Dendritic cell treated with granulocyte-macrophage colony-stimulating factor and Interleukin-4, amounts not matched to agents 40 ng/mL and 50 ng/mL, for 4 days (primary cell): ENCODE results near the gene AEBP1.

ENCODE experiments used
- H3K27ac Mint-ChIP-seq: one replicate; pipeline ENCODE4 v1.8.0; 2022; ENCODE audit warnings: mild to moderate bottlenecking, mixed read lengths
- H3K27me3 Mint-ChIP-seq: one replicate; pipeline ENCODE4 v1.8.0; 2022; ENCODE audit warnings: mild to moderate bottlenecking, mixed read lengths
- H3K36me3 Mint-ChIP-seq: one replicate; pipeline ENCODE4 v1.8.0; 2022; ENCODE audit warnings: low read depth, mixed read lengths
- H3K4me1 Mint-ChIP-seq: one replicate; pipeline ENCODE4 v1.8.0; 2022; ENCODE audit warnings: low read depth, mixed read lengths
- H3K4me3 Mint-ChIP-seq: one replicate; pipeline ENCODE4 v1.8.0; 2022; ENCODE audit warnings: mild to moderate bottlenecking, moderate library complexity, mixed read lengths
- H3K9me3 Mint-ChIP-seq: one replicate; pipeline ENCODE4 v1.8.0; 2022; ENCODE audit warnings: mixed read lengths
- intact Hi-C: fragments of 100-400 bp; cut with micrococcal nuclease; formaldehyde crosslinking; loops from one replicate; pipeline ENCODE4 v1.15.0; 2022

AEBP1 gene

GRCh38 chr7:44158873-44159631 is 54.9 kb downstream of the AEBP1 start:
- Mint-ChIP-seq H3K9me3 (peaks cover 3% of the 10 kb centered on the region), H3K27me3 (peaks cover 5% of the 10 kb centered on the region), H3K4me1 (no peaks in the 10 kb centered on the region), H3K27ac (no peak overlapping the region), H3K36me3 (no peaks in the 10 kb centered on the region), H3K4me3 (no peak overlapping the region)
- intact Hi-C loops, result no loop called here

DNA sequence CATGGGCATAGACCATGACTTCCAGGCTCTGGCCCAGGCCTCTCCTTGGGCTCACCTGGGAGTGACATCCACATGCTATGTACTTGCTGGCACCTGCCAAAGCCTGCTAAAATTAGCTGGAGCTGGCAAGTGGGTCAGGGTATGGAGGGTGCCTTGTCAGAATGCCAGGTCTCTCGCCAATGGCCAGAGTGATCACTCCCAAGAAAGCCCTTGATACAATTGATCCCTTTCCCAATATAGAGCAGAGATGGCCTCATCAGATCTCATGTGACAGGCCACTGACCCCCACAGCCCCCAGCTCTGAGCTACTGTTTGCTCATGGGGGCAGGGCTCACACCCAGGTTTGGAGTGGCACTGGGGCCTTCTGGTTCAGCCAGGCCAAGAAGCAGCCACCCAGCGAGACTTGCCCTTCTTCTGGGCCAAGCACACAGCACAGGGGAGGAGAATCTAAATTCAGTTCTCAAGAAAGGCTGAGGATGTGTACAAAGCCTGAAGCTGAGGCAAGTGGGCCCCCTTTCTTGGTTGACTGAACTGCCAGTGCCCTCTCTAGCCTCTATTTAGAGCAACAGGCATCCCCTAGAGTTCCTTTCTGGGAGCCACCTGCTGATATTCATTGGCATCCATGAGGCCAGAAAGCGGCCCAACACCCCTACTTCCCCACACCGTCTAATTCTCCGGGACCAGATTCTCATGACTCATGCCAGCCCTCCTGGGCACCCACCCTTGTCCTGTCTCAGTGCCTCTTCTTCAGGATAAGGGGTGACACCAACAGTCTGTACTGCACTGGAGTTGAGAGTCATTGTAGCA is 55.9 kb downstream of the AEBP1 start:
- Mint-ChIP-seq H3K27me3 (peaks cover 13% of the 10 kb centered on the region), H3K36me3 (no peaks in the 10 kb centered on the region), H3K4me3 (no peak overlapping the region), H3K27ac (no peak overlapping the region), H3K4me1 (no peaks in the 10 kb centered on the region), H3K9me3 (peaks cover 12% of the 10 kb centered on the region)
- intact Hi-C loops, result no loop called here

DNA sequence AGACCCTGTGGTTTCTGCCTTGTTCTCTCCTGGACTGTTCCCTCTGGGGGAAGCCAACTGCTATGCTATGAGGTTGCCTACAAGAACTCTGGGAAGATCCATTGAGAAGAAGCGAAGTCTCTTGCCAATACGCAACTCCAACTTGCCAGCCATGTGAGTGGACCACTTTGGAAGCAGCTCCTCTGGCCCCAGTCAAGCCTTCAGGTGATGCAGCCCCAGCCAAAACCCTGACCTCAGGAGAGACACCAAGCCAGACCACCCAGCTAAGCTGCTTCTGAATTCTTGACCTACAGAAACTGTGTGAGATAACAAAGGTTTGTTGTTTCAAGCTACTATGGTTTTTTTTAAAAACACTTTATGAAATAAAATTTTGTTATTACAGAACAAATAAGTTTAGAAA is 57.2 kb downstream of the AEBP1 start:
- no peak overlapping the region for H3K4me3 Mint-ChIP-seq
- intact Hi-C loops, result no loop called here
- peaks cover 16% of the 10 kb centered on the region for H3K27me3 Mint-ChIP-seq

DNA sequence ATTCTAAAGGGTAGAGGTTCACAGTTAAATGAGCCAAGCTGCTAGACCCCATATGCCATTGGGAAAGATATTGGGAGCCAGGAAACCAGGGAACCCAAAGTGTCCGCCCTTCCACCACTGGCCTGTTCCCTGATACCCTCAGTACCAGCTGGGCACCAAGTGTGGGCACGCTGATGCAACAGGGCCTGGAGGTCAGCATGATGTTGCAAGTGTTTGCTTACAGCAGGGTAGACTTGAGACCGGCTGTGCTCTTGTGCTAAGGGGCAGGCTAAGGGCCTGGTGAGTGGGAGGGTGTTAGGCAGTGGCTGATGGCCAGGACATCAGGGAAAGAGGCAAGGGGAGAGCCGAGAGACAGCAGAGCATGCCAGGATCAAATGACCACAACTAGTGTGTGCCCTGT is 58.0 kb downstream of the AEBP1 start:
- intact Hi-C loops, result no loop called here
- Mint-ChIP-seq H3K27ac (no peak overlapping the region), H3K9me3 (peaks cover 12% of the 10 kb centered on the region), H3K27me3 (peaks cover 16% of the 10 kb centered on the region), H3K36me3 (no peaks in the 10 kb centered on the region), H3K4me1 (no peaks in the 10 kb centered on the region), H3K4me3 (no peak overlapping the region)

More for the DNA sequence above, 57.2 kb downstream of the AEBP1 start:
- H3K9me3 Mint-ChIP-seq, result peaks cover 12% of the 10 kb centered on the region
- no peaks in the 10 kb centered on the region for H3K36me3 Mint-ChIP-seq
- H3K27ac Mint-ChIP-seq, result no peak overlapping the region
- no peaks in the 10 kb centered on the region for H3K4me1 Mint-ChIP-seq

- peaks cover 7% of the 10 kb centered on the region for H3K4me1 Mint-ChIP-seq
- no peak overlapping the region for H3K4me3 Mint-ChIP-seq
Observed at GRCh38 chr7:44162785-44163395, 58.7 kb downstream of the AEBP1 start.

GRCh38 chr7:44163591-44163990 is 59.4 kb downstream of the AEBP1 start:
- Mint-ChIP-seq H3K4me3 (no peak overlapping the region), H3K9me3 (peaks cover 12% of the 10 kb centered on the region), H3K27me3 (peaks cover 16% of the 10 kb centered on the region), H3K4me1 (peaks cover 8% of the 10 kb centered on the region), H3K27ac (no peak overlapping the region), H3K36me3 (no peaks in the 10 kb centered on the region)
- intact Hi-C loops, result no loop called here

More at GRCh38 chr7:44162785-44163395, 58.7 kb downstream of the AEBP1 start:
- H3K27me3 Mint-ChIP-seq, result peaks cover 16% of the 10 kb centered on the region
- no peak overlapping the region for H3K27ac Mint-ChIP-seq
- intact Hi-C loops, result no loop called here
- H3K9me3 Mint-ChIP-seq, result peaks cover 12% of the 10 kb centered on the region
- no peaks in the 10 kb centered on the region for H3K36me3 Mint-ChIP-seq
